ENCODE results near the gene SAP130. TPM values are rescaled to one million over a fixed set of nuclear protein-coding genes. Genes with fewer than 3 reads are reported as not detected.

SAP130 gene
- total RNA-seq, 1 donor from 2014 or later, result 20.1 TPM

- intact Hi-C loops (cut with DNase I), result no loop called here
- no peak for TF ChIP-seq CTCF (IDR thresholded peaks at IDR 0.05)
- H3K4me3 ChIP-seq, result no peak overlapping the region
- H3K4me1 ChIP-seq, result peaks cover 19% of the 10 kb centered on the region
- H3K27ac ChIP-seq, result no peak overlapping the region
- DNase-seq, result no peak
- no peaks in the 10 kb centered on the region for H3K27me3 ChIP-seq (ENCODE audit: low read depth)
- H3K9me3 ChIP-seq, result no peaks in the 10 kb centered on the region
- peaks cover 58% of the 10 kb centered on the region for H3K36me3 ChIP-seq
- ATAC-seq, result peak in 1 of 2 donors; percentile 42
Measured at GRCh38 chr2:127954857-127955256, 73.0 kb downstream of the SAP130 start.

- Histone ChIP-seq H3K27me3 (ENCODE audit: low read depth) (no peaks in the 10 kb centered on the region), H3K27ac (no peak overlapping the region), H3K36me3 (peaks cover 63% of the 10 kb centered on the region)
Measured at GRCh38 chr2:127953849-127954248, 74.0 kb downstream of the SAP130 start.

DNA sequence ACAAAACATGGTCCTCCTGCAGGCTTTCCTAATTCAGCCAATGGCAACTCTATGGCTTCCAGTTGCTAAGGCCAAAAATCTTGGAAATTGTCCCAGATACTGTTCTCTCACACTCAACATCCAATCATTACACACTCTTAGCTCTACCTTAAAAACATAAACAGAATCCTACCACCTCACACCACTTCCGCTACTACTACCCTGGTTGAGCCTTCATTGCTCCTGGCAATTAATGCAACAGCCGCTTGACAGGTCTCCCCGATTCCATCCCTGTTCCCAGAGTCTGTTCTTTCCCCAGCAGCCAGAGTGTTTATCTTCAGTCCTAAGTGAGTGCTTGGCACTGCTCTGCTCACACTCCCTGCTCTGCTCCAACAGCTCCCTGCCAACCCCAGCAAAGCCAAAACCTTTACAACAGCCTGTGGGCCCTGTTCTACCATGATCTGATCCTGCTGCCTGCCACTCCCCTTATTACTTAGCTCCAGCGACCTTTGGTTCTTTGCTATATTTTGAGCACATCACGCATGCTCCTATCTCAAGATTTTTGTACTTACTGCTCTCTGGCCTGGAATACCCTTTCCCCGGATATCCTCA is 74.6 kb downstream of the SAP130 start:
- H3K9me3 ChIP-seq, result no peaks in the 10 kb centered on the region
- peaks cover 63% of the 10 kb centered on the region for H3K36me3 ChIP-seq
- peaks cover 19% of the 10 kb centered on the region for H3K4me1 ChIP-seq
- peak; percentile 82 to 83 for ATAC-seq
- DNase-seq, result peak; percentile 49
- peak overlapping the region; percentile 21 for H3K27ac ChIP-seq
- no peaks in the 10 kb centered on the region for H3K27me3 ChIP-seq (ENCODE audit: low read depth)
- no peak overlapping the region for H3K4me3 ChIP-seq
- no peak for TF ChIP-seq CTCF (IDR thresholded peaks at IDR 0.05)
- intact Hi-C loops (cut with DNase I), result no loop called here

More at GRCh38 chr2:127953849-127954248, 74.0 kb downstream of the SAP130 start:
- H3K4me1 ChIP-seq, result peaks cover 19% of the 10 kb centered on the region
- H3K9me3 ChIP-seq, result no peaks in the 10 kb centered on the region
- ATAC-seq (no peak), DNase-seq (no peak)
- intact Hi-C loops (cut with DNase I), result no loop called here
- no peak overlapping the region for H3K4me3 ChIP-seq
- no peak for TF ChIP-seq CTCF (IDR thresholded peaks at IDR 0.05)

DNA sequence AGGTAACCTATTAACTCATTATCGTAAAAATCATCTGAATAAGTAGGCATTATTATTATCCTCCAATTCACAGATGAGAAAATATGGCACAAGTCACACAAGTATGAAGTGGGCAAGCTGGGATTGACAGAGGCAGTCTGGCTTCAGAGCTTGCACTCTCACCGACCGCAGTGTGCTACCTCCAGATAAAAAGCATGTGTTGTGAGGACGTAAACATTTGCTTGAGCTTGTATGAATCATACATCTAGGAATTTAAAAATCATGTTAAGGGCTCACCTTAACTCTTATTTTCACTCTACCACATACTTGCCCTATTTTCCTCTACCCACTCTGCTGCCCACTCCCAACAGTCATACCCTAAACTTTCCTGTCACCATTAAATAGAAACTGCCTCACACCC is 76.8 kb downstream of the SAP130 start:
- no peak overlapping the region for H3K27ac ChIP-seq
- ATAC-seq (peak; percentile 45 to 75), DNase-seq (no peak)
- peaks cover 19% of the 10 kb centered on the region for H3K4me1 ChIP-seq
- H3K9me3 ChIP-seq, result no peaks in the 10 kb centered on the region
- TF ChIP-seq CTCF (IDR thresholded peaks at IDR 0.05), result no peak
- intact Hi-C loops (cut with DNase I), result no loop called here
- no peaks in the 10 kb centered on the region for H3K27me3 ChIP-seq (ENCODE audit: low read depth)
- H3K4me3 ChIP-seq, result no peak overlapping the region
- peaks cover 63% of the 10 kb centered on the region for H3K36me3 ChIP-seq

DNA sequence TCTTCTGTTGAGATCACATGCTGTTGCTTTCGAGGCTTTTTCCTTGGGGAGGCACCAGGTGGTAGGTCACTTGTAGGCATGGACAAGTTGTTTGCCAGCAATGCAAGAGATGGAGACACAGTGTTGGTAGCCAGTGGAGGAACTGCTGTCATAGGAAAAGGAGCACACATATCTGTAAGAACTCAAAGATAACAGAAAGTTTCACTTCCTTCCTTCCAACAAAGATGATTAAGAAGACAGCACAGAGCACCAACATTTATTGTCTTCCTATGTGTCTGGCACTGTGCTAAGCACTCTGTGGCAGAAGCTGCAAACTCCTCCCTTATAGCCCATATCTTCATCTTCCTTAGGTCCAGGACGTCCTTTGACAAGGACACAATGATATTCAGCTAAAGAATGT is 77.6 kb downstream of the SAP130 start:
- Histone ChIP-seq H3K27ac (no peak overlapping the region), H3K9me3 (no peaks in the 10 kb centered on the region), H3K4me3 (no peak overlapping the region), H3K27me3 (ENCODE audit: low read depth) (no peaks in the 10 kb centered on the region), H3K36me3 (peaks cover 67% of the 10 kb centered on the region), H3K4me1 (peaks cover 19% of the 10 kb centered on the region)
- DNase-seq, result no peak
- ATAC-seq, result no peak
- intact Hi-C loops (cut with DNase I), result no loop called here
- TF ChIP-seq CTCF (IDR thresholded peaks at IDR 0.05), result no peak

All from lower lobe of right lung (tissue), 2 donors.